NOMO-1 (cell line): ENCODE data around the gene R3HDM1.

ENCODE experiments used
- DNase-seq, 2 experiments: peaks; one replicate each; lab custom pipeline; 2025; ENCODE audit not compliant: unreplicated experiment in 2 of 2; lab: John Stamatoyannopoulos, UW

The R3HDM1 gene

DNA sequence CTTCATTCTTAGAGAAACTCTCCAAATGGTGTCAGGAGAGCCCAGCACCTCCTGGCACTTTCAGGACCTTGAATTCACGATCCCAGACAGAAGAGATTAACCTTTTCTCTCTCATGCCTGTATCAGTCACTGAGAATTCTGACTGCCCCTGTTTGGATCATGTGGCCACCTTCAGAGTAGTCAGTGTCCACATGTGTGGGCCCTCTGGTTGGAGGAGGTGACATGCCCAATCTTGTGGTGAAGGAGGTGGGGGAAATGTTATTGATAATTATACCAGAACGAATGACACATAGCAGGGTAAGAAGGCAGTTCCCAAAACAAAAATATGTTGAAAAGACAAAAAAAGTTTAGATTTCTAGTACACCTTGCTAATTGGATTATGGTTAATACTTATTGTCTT lies 242.0 kb downstream of the R3HDM1 start:
- DNase-seq, result no peak

DNA sequence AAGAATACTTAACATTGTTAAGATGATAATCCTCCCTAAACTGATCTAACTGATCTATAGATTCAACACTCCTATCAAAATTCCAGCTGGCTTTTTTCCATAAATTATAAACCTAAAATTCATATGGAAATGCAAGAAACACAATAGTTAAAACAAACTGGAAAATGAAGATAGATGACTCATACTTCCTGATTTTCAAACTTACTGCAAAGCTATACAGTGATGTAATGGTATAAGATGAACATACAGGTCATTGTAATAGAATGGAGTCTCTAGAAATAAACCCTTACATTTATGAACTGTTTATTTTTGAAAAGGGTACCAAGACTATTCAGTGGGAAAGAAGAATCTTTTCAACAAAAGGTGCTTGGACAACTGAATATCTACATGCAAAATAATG lies 242.6 kb downstream of the R3HDM1 start:
- peak in 1 of 2 experiments; percentile 58 for DNase-seq
